HEK293 (cell line): ENCODE results near the gene SNX17.

ENCODE experiments used
- GLIS1 ChIP-seq: fragments of 450-650 bp; formaldehyde crosslinking; IDR thresholded peaks from 2 replicates; pipeline ENCODE4 v1.5.1; 2016; ENCODE audit warnings: missing biosample characterization, missing genetic modification characterization
- KLF1 ChIP-seq: fragments of 450-650 bp; formaldehyde crosslinking; IDR thresholded peaks from 2 replicates; pipeline ENCODE4 v1.5.1; 2016; ENCODE audit warnings: missing biosample characterization, missing genetic modification characterization
- KLF10 ChIP-seq: fragments of 450-650 bp; IDR thresholded peaks from 2 replicates; pipeline ENCODE4 v1.5.1; 2018; ENCODE audit warnings: missing biosample characterization, mild to moderate bottlenecking, missing genetic modification characterization
- KLF7 ChIP-seq: fragments of 450-650 bp; formaldehyde crosslinking; IDR thresholded peaks from 2 replicates; pipeline ENCODE4 v1.5.1; 2016; ENCODE audit warnings: missing biosample characterization, missing genetic modification characterization, borderline replicate concordance
- KLF9 ChIP-seq: fragments of 450-650 bp; formaldehyde crosslinking; IDR thresholded peaks from 2 replicates; pipeline ENCODE4 v1.5.1; 2016; ENCODE audit warnings: missing biosample characterization, missing genetic modification characterization, low read depth
- RBAK ChIP-seq: fragments of 450-650 bp; formaldehyde crosslinking; IDR thresholded peaks from 2 replicates; pipeline ENCODE4 v1.5.1; 2016; ENCODE audit warnings: missing biosample characterization, missing genetic modification characterization
- SCRT2 ChIP-seq: fragments of 450-650 bp; formaldehyde crosslinking; IDR thresholded peaks from 2 replicates; pipeline ENCODE4 v1.5.1; 2016; ENCODE audit warnings: missing biosample characterization, missing genetic modification characterization
- SP3 ChIP-seq: fragments of 450-650 bp; formaldehyde crosslinking; IDR thresholded peaks from 2 replicates; pipeline ENCODE4 v1.5.1; 2016; ENCODE audit warnings: missing biosample characterization, missing genetic modification characterization
- WT1 ChIP-seq: fragments of 450-650 bp; formaldehyde crosslinking; IDR thresholded peaks from 2 replicates; pipeline ENCODE4 v1.5.1; 2016; ENCODE audit warnings: missing biosample characterization, missing genetic modification characterization
- ZBTB7A ChIP-seq: fragments of 450-650 bp; formaldehyde crosslinking; IDR thresholded peaks from 2 replicates; pipeline ENCODE4 v1.5.1; 2016; ENCODE audit warnings: low read depth, missing biosample characterization, missing genetic modification characterization
- ZNF10 ChIP-seq: fragments of 450-650 bp; formaldehyde crosslinking; IDR thresholded peaks from 2 replicates; pipeline ENCODE4 v1.5.1; 2017; ENCODE audit warnings: missing biosample characterization, missing genetic modification characterization
- ZNF121 ChIP-seq: fragments of 450-650 bp; formaldehyde crosslinking; IDR thresholded peaks from 2 replicates; pipeline ENCODE4 v1.5.1; 2016; ENCODE audit warnings: missing biosample characterization, missing genetic modification characterization
- ZNF24 ChIP-seq: fragments of 450-650 bp; formaldehyde crosslinking; IDR thresholded peaks from 2 replicates; pipeline ENCODE4 v1.5.1; 2016; ENCODE audit warnings: missing biosample characterization, missing genetic modification characterization
- ZNF324 ChIP-seq: fragments of 450-650 bp; formaldehyde crosslinking; IDR thresholded peaks from 2 replicates; pipeline ENCODE4 v1.5.1; 2016; ENCODE audit warnings: missing biosample characterization, missing genetic modification characterization
- ZNF366 ChIP-seq: fragments of 450-650 bp; formaldehyde crosslinking; conservative IDR thresholded peaks from 2 replicates; pipeline ENCODE4 v1.5.1; 2016; ENCODE audit warnings: missing biosample characterization, missing genetic modification characterization
- ZNF394 ChIP-seq: fragments of 450-650 bp; formaldehyde crosslinking; IDR thresholded peaks from 2 replicates; pipeline ENCODE4 v1.5.1; 2016; ENCODE audit warnings: missing biosample characterization, missing genetic modification characterization, mild to moderate bottlenecking, moderate library complexity, borderline replicate concordance
- ZNF433 ChIP-seq: fragments of 450-650 bp; formaldehyde crosslinking; IDR thresholded peaks from 2 replicates; pipeline ENCODE4 v1.5.1; 2016; ENCODE audit warnings: missing biosample characterization, missing genetic modification characterization, low read depth
- ZNF48 ChIP-seq: fragments of 450-650 bp; formaldehyde crosslinking; IDR thresholded peaks from 2 replicates; pipeline ENCODE4 v1.5.1; 2016; ENCODE audit warnings: missing biosample characterization, missing genetic modification characterization
- ZNF558 ChIP-seq: fragments of 450-650 bp; formaldehyde crosslinking; IDR thresholded peaks from 2 replicates; pipeline ENCODE4 v1.5.1; 2016; ENCODE audit warnings: missing biosample characterization, missing genetic modification characterization
- ZNF600 ChIP-seq: fragments of 450-650 bp; formaldehyde crosslinking; IDR thresholded peaks from 2 replicates; pipeline ENCODE4 v1.5.1; 2016; ENCODE audit warnings: missing biosample characterization, missing genetic modification characterization
- ZNF629 ChIP-seq: fragments of 450-650 bp; formaldehyde crosslinking; IDR thresholded peaks from 2 replicates; pipeline ENCODE4 v1.5.1; 2017; ENCODE audit warnings: missing biosample characterization, missing genetic modification characterization
- ZNF660 ChIP-seq: fragments of 450-650 bp; IDR thresholded peaks from 2 replicates; pipeline ENCODE4 v1.5.1; 2018; ENCODE audit warnings: missing biosample characterization, mild to moderate bottlenecking, missing genetic modification characterization
- ZNF791 ChIP-seq: fragments of 450-650 bp; formaldehyde crosslinking; IDR thresholded peaks from 2 replicates; pipeline ENCODE4 v1.5.1; 2016; ENCODE audit warnings: missing biosample characterization, missing genetic modification characterization
- ZXDB ChIP-seq: fragments of 450-650 bp; formaldehyde crosslinking; IDR thresholded peaks from 2 replicates; pipeline ENCODE4 v1.5.1; 2016; ENCODE audit warnings: missing biosample characterization, missing genetic modification characterization
- TF ChIP-seq, protein P1 (sequence below): fragments of 450-650 bp; formaldehyde crosslinking; IDR thresholded peaks from 2 replicates; pipeline ENCODE4 v1.5.1; 2016; ENCODE audit warnings: missing biosample characterization, missing genetic modification characterization
- TF ChIP-seq, protein P2 (sequence below): fragments of 450-650 bp; formaldehyde crosslinking; optimal IDR thresholded peaks from 2 replicates; pipeline ENCODE3; 2016; ENCODE audit warnings: missing biosample characterization, mild to moderate bottlenecking, missing genetic modification characterization
- TF ChIP-seq, protein P3 (sequence below): fragments of 450-650 bp; formaldehyde crosslinking; IDR thresholded peaks from 2 replicates; pipeline ENCODE4 v1.5.1; 2016; ENCODE audit warnings: missing biosample characterization, missing genetic modification characterization
- TF ChIP-seq, protein P4 (sequence below): fragments of 450-650 bp; formaldehyde crosslinking; IDR thresholded peaks from 2 replicates; pipeline ENCODE4 v1.5.1; 2016; ENCODE audit warnings: missing biosample characterization, missing genetic modification characterization
- TF ChIP-seq, protein P5 (sequence below): fragments of 450-650 bp; formaldehyde crosslinking; IDR thresholded peaks from 2 replicates; pipeline ENCODE4 v1.5.1; 2016; ENCODE audit warnings: missing biosample characterization, missing genetic modification characterization, borderline replicate concordance
- TF ChIP-seq, protein P6 (sequence below): fragments of 450-650 bp; formaldehyde crosslinking; IDR thresholded peaks from 2 replicates; pipeline ENCODE4 v1.5.1; 2017; ENCODE audit warnings: missing biosample characterization, missing genetic modification characterization

Gene SNX17

DNA sequence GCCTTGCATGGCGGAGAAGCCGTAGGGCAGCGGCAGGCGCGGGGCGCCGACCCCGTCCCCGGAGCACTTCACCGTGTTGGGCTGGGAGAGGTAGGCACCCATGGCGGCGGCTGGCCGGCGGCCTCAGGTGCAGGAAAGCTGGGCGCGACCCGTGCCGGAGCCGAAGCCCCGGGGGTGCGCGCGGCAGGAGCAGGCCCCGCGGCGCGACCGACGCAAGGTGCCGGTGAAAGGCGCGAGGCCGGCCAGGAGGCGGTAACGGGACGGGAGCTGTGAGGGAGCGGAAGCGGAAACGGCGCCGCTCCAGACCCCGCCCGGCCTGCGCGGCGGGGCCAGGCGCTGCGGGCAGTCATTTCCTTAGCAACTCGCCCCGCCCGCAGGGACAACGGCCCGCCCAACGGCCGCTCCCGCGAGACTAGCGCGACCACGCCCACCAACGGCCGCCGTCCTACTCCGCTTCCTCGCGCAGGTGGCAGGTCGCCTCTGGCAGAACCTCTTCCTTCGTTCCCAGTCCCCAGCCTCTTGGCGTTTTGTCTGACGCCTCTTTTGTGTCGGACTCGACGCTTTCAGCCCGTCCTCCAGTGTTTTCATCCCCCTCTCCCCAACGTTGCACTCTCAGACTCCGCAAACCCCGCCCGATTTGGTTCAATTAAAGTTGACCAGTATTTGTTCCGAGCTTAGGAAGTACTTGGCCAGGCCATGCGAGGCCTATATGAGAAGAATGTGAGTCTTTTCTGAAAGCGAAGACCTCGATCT is 39.1 kb downstream of the SNX17 start, which contains the start of gene PPM1G (continued):
- TF ChIP-seq SCRT2 (tag by site-specific recombination) = 0 out of 2 replicates have a peak, but pooled peaks have one; percentile 23
- peak; percentile 83 for TF ChIP-seq KLF1 (tag by site-specific recombination)
- no peak for TF ChIP-seq WT1 (tag by site-specific recombination)
- no peak for TF ChIP-seq ZNF48 (tag by site-specific recombination)
- no peak for TF ChIP-seq ZNF433
- TF ChIP-seq, protein P1, sequence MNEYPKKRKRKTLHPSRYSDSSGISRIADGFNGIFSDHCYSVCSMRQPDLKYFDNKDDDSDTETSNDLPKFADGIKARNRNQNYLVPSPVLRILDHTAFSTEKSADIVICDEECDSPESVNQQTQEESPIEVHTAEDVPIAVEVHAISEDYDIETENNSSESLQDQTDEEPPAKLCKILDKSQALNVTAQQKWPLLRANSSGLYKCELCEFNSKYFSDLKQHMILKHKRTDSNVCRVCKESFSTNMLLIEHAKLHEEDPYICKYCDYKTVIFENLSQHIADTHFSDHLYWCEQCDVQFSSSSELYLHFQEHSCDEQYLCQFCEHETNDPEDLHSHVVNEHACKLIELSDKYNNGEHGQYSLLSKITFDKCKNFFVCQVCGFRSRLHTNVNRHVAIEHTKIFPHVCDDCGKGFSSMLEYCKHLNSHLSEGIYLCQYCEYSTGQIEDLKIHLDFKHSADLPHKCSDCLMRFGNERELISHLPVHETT (tag by site-specific recombination) = no peak
- TF ChIP-seq, protein P2, sequence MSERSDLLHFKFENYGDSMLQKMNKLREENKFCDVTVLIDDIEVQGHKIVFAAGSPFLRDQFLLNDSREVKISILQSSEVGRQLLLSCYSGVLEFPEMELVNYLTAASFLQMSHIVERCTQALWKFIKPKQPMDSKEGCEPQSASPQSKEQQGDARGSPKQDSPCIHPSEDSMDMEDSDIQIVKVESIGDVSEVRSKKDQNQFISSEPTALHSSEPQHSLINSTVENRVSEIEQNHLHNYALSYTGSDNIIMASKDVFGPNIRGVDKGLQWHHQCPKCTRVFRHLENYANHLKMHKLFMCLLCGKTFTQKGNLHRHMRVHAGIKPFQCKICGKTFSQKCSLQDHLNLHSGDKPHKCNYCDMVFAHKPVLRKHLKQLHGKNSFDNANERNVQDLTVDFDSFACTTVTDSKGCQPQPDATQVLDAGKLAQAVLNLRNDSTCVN (tag by site-specific recombination) = peak; percentile 84
- TF ChIP-seq SP3 (tag by site-specific recombination) = peak; percentile 95
- peak; percentile 69 for TF ChIP-seq KLF10 (tag by site-specific recombination)
- TF ChIP-seq, protein P3, sequence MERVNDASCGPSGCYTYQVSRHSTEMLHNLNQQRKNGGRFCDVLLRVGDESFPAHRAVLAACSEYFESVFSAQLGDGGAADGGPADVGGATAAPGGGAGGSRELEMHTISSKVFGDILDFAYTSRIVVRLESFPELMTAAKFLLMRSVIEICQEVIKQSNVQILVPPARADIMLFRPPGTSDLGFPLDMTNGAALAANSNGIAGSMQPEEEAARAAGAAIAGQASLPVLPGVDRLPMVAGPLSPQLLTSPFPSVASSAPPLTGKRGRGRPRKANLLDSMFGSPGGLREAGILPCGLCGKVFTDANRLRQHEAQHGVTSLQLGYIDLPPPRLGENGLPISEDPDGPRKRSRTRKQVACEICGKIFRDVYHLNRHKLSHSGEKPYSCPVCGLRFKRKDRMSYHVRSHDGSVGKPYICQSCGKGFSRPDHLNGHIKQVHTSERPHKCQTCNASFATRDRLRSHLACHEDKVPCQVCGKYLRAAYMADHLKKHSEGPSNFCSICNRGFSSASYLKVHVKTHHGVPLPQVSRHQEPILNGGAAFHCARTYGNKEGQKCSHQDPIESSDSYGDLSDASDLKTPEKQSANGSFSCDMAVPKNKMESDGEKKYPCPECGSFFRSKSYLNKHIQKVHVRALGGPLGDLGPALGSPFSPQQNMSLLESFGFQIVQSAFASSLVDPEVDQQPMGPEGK (tag by site-specific recombination) = peak; percentile 67
- TF ChIP-seq, protein P4, sequence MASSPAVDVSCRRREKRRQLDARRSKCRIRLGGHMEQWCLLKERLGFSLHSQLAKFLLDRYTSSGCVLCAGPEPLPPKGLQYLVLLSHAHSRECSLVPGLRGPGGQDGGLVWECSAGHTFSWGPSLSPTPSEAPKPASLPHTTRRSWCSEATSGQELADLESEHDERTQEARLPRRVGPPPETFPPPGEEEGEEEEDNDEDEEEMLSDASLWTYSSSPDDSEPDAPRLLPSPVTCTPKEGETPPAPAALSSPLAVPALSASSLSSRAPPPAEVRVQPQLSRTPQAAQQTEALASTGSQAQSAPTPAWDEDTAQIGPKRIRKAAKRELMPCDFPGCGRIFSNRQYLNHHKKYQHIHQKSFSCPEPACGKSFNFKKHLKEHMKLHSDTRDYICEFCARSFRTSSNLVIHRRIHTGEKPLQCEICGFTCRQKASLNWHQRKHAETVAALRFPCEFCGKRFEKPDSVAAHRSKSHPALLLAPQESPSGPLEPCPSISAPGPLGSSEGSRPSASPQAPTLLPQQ (tag by site-specific recombination) = 0 out of 2 replicates have a peak, but pooled peaks have one; percentile 49
- TF ChIP-seq ZNF366 (tag by site-specific recombination) = peak; percentile 81
- TF ChIP-seq ZNF24 (tag by site-specific recombination) = 0 out of 2 replicates have a peak, but pooled peaks have one; percentile 30
- TF ChIP-seq ZNF324 (tag by site-specific recombination) = peak; percentile 56; the same call in 1 of the 2 replicates
- TF ChIP-seq GLIS1 (tag by site-specific recombination) = peak; percentile 27; the same call in 1 of the 2 replicates
- no peak for TF ChIP-seq ZNF791 (tag by site-specific recombination)
- peak; percentile 12; the same call in 1 of the 2 replicates for TF ChIP-seq ZNF660 (tag by site-specific recombination)
- no peak for TF ChIP-seq RBAK (tag by site-specific recombination)
- peak; percentile 80 for TF ChIP-seq ZNF600 (tag by site-specific recombination)
- TF ChIP-seq ZNF121 = no peak
- TF ChIP-seq ZXDB (tag by site-specific recombination) = peak; percentile 33; the same call in 1 of the 2 replicates
- TF ChIP-seq ZNF629 = peak; percentile 45
- TF ChIP-seq, protein P5, sequence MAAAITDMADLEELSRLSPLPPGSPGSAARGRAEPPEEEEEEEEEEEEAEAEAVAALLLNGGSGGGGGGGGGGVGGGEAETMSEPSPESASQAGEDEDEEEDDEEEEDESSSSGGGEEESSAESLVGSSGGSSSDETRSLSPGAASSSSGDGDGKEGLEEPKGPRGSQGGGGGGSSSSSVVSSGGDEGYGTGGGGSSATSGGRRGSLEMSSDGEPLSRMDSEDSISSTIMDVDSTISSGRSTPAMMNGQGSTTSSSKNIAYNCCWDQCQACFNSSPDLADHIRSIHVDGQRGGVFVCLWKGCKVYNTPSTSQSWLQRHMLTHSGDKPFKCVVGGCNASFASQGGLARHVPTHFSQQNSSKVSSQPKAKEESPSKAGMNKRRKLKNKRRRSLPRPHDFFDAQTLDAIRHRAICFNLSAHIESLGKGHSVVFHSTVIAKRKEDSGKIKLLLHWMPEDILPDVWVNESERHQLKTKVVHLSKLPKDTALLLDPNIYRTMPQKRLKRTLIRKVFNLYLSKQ (tag by site-specific recombination) = no peak
- TF ChIP-seq, protein P6, sequence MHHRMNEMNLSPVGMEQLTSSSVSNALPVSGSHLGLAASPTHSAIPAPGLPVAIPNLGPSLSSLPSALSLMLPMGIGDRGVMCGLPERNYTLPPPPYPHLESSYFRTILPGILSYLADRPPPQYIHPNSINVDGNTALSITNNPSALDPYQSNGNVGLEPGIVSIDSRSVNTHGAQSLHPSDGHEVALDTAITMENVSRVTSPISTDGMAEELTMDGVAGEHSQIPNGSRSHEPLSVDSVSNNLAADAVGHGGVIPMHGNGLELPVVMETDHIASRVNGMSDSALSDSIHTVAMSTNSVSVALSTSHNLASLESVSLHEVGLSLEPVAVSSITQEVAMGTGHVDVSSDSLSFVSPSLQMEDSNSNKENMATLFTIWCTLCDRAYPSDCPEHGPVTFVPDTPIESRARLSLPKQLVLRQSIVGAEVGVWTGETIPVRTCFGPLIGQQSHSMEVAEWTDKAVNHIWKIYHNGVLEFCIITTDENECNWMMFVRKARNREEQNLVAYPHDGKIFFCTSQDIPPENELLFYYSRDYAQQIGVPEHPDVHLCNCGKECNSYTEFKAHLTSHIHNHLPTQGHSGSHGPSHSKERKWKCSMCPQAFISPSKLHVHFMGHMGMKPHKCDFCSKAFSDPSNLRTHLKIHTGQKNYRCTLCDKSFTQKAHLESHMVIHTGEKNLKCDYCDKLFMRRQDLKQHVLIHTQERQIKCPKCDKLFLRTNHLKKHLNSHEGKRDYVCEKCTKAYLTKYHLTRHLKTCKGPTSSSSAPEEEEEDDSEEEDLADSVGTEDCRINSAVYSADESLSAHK (tag by site-specific recombination) = 0 out of 2 replicates have a peak, but pooled peaks have one; percentile 14
- TF ChIP-seq KLF7 (tag by site-specific recombination) = no peak
- TF ChIP-seq ZNF10 (tag by site-specific recombination) = peak; percentile 30; the same call in 1 of the 2 replicates
- peak; percentile 97 for TF ChIP-seq KLF9 (tag by site-specific recombination)
- TF ChIP-seq ZBTB7A = no peak
- no peak for TF ChIP-seq ZNF558
- TF ChIP-seq ZNF394 (tag by site-specific recombination) = no peak
